B cell (primary cell): ENCODE data around the gene HADHB. TPM values are rescaled to one million over a fixed set of nuclear protein-coding genes. Genes with fewer than 3 reads are reported as not detected.

Source experiments
- ATAC-seq: fragments of 200-7000 bp; cut with Tn5 transposase; one replicate; pipeline ENCODE4 v1.10.0; 2021; ENCODE audit warnings: low read depth, mild to moderate bottlenecking, moderate number of reproducible peaks, moderate library complexity
- CTCF ChIA-PET: fragments of 350-600 bp; sonication (Branson Sonifier 250); formaldehyde crosslinking; loops from one replicate; lab custom pipeline; 2021; ENCODE audit warnings: antibody characterized with exemption, inconsistent platforms; lab: Charles Lee
- POLR2A ChIA-PET: fragments of 350-600 bp; sonication (Branson Sonifier 250); formaldehyde crosslinking; loops from one replicate; lab custom pipeline; 2021; ENCODE audit warnings: antibody characterized with exemption; lab: Charles Lee
- DNase-seq: peaks from one replicate; pipeline ENCODE4 v3.0.0; 2013
- H2AFZ ChIP-seq: 2 replicates; pipeline ENCODE4 v1.6.1; 2012; ENCODE audit warnings: mild to moderate bottlenecking, low read depth, low read length; ENCODE audit not compliant: insufficient read depth, poor library complexity, severe bottlenecking
- H3K27ac ChIP-seq, 2 donors: 1 replicate in 1 of 2; 2 replicates in 1 of 2; pipeline ENCODE4 v1.5.1; 2012 to 2013; ENCODE audit warnings: low read length in 2 of 2, mild to moderate bottlenecking in 2 of 2, moderate library complexity in 1 of 2
- H3K27me3 ChIP-seq, 4 experiments: fragments of 200-600 bp in 1 of 4; sonication (generic) in 1 of 4; replicated peaks in 1 of 4; 1 replicate in 2 of 4; 2 replicates in 2 of 4; pipeline versions ENCODE4 v1.6.1 to v1.7.0; 2013 to 2016; ENCODE audit warnings: low read length in 3 of 4, mild to moderate bottlenecking in 2 of 4, mixed read lengths in 1 of 4, moderate library complexity in 1 of 4; ENCODE audit not compliant: insufficient read depth in 4 of 4, control insufficient read depth in 3 of 4; ENCODE audit errors: control extremely low read depth in 1 of 4
- H3K36me3 ChIP-seq, 2 experiments: replicated peaks in 1 of 2; 1 replicate in 1 of 2; 2 replicates in 1 of 2; pipeline versions ENCODE4 v1.6.1 to v1.7.1; 2013; ENCODE audit warnings: low read length in 1 of 2; ENCODE audit not compliant: insufficient read depth in 2 of 2, control insufficient read depth in 1 of 2; ENCODE audit errors: control extremely low read depth in 1 of 2, extremely low read depth in 1 of 2
- H3K4me1 ChIP-seq, 2 donors: fragments of 200-600 bp in 1 of 2; sonication (generic) in 1 of 2; 1 replicate in 1 of 2; 2 replicates in 1 of 2; pipeline versions ENCODE4 v1.5.1 to v1.6.1; 2013 to 2017; ENCODE audit warnings: low read length in 2 of 2; ENCODE audit not compliant: control insufficient read depth in 2 of 2, insufficient read depth in 2 of 2
- H3K4me2 ChIP-seq: replicated peaks from 2 replicates; pipeline ENCODE3; 2012; ENCODE audit warnings: mild to moderate bottlenecking, low read depth, low read length; ENCODE audit not compliant: poor library complexity, severe bottlenecking
- H3K4me3 ChIP-seq, 5 experiments: fragments of 200-600 bp in 1 of 5; sonication (generic) in 1 of 5; 1 replicate in 3 of 5; 2 replicates in 2 of 5; pipeline versions ENCODE4 v1.5.1 to v1.7.0; 2011 to 2016; ENCODE audit warnings: low read length in 4 of 5, mild to moderate bottlenecking in 4 of 5, low read depth in 2 of 5, control low read depth in 1 of 5, moderate library complexity in 1 of 5; ENCODE audit not compliant: insufficient read depth in 1 of 5; ENCODE audit errors: control extremely low read depth in 1 of 5, extremely low read depth in 1 of 5
- H3K79me2 ChIP-seq: fragments of 200-600 bp; sonication (generic); one replicate; pipeline ENCODE4 v1.6.0; 2016; ENCODE audit warnings: low read length; ENCODE audit not compliant: control insufficient read depth, insufficient read depth
- H3K9ac ChIP-seq: fragments of 200-600 bp; sonication (generic); 2 replicates; pipeline ENCODE4 v1.6.1; 2017; ENCODE audit warnings: mild to moderate bottlenecking, low read length, moderate library complexity
- H3K9me3 ChIP-seq, 3 donors: one replicate each; pipeline versions ENCODE4 v1.6.1 to v1.7.1; 2013; ENCODE audit warnings: low read length in 2 of 3; ENCODE audit not compliant: control insufficient read depth in 2 of 3, insufficient read depth in 1 of 3; ENCODE audit errors: control extremely low read depth in 1 of 3
- H4K20me1 ChIP-seq: 2 replicates; pipeline ENCODE4 v1.6.0; 2012; ENCODE audit warnings: mild to moderate bottlenecking, low read length; ENCODE audit not compliant: insufficient read depth, control insufficient read depth, poor library complexity, severe bottlenecking
- H3K27ac Mint-ChIP-seq: one replicate; pipeline ENCODE4 v1.8.0; 2021; ENCODE audit warnings: mixed read lengths
- H3K27me3 Mint-ChIP-seq: one replicate; pipeline ENCODE4 v1.8.0; 2021; ENCODE audit warnings: mixed read lengths
- H3K4me1 Mint-ChIP-seq: one replicate; pipeline ENCODE4 v1.8.0; 2021; ENCODE audit warnings: mixed read lengths
- H3K4me3 Mint-ChIP-seq: one replicate; pipeline ENCODE4 v1.8.0; 2021; ENCODE audit warnings: mixed read lengths
- H3K9me3 Mint-ChIP-seq: one replicate; pipeline ENCODE4 v1.8.0; 2022; ENCODE audit warnings: mixed read lengths; ENCODE audit not compliant: insufficient read depth
- CTCF ChIP-seq: fragments of 200-600 bp; IDR thresholded peaks from one replicate; pipeline ENCODE4 v1.8.0; 2022; ENCODE audit warnings: antibody characterized with exemption, mild to moderate bottlenecking
- EZH2 ChIP-seq: IDR thresholded peaks from 2 replicates; pipeline ENCODE4 v1.6.1; 2012; ENCODE audit warnings: borderline replicate concordance, low read depth, mild to moderate bottlenecking, moderate library complexity, low read length; ENCODE audit not compliant: insufficient read depth, poor library complexity, severe bottlenecking
- WGBS: methylation state at CpG from one replicate; pipeline ENCODE4 v1.1.5; 2013; ENCODE audit warnings: missing lambda C conversion rate; ENCODE audit not compliant: insufficient coverage; 5-methylcytosine and 5-hydroxymethylcytosine counted together
- intact Hi-C: fragments of 100-400 bp; cut with micrococcal nuclease; formaldehyde crosslinking; loops from one replicate; pipeline ENCODE4 v1.10.0; 2022
- polyA plus RNA-seq: library from polyadenylated mRNA; depleted of rRNA; stranded (reverse); fragments of >200 nt; gene quantifications from 2 replicates; pipeline ENCODE4 v1.2.3, GENCODE V29; 2012
- total RNA-seq, 2 donors: library from RNA; stranded (reverse); fragments of 120-200 nt in 1 of 2; gene quantifications; 1 replicate in 1 of 2; 2 replicates in 1 of 2; pipeline versions ENCODE4 v1.2.3 to v1.2.4, GENCODE V29; 2013 to 2022

Gene HADHB
- total and polyA plus RNA-seq, 2 donors (not counting 1 experiment from before 2014, with no cell fraction given): 40.6 to 64.2 TPM

- intact Hi-C loops: no loop called here
- POLR2A ChIA-PET: no interaction called here
- WGBS: 88% methylated on average over 2 of the region's 2 CpGs
Observed at GRCh38 chr2:26283606-26284005, 38.9 kb downstream of the HADHB start.

GRCh38 chr2:26284132-26284531 lies 39.4 kb downstream of the HADHB start:
- POLR2A ChIA-PET: no interaction called here
- H4K20me1 ChIP-seq: no peaks in the 10 kb centered on the region

More at GRCh38 chr2:26283606-26284005, 38.9 kb downstream of the HADHB start:
- no peaks in the 10 kb centered on the region for H3K4me1 Mint-ChIP-seq
- H3K9ac ChIP-seq: no peak overlapping the region
- no peak overlapping the region for H2AFZ ChIP-seq
- no peaks in the 10 kb centered on the region for H3K27me3 ChIP-seq
- no peak overlapping the region for H3K27ac Mint-ChIP-seq
- no peak overlapping the region for H3K4me2 ChIP-seq
- no peaks in the 10 kb centered on the region for H3K9me3 Mint-ChIP-seq
- TF ChIP-seq CTCF: no peak
- no peak for TF ChIP-seq EZH2
- H3K4me1 ChIP-seq: no peaks in the 10 kb centered on the region
- peaks cover 14 to 70% of the 10 kb centered on the region in 2 experiments for H3K36me3 ChIP-seq
- CTCF ChIA-PET: no interaction called here
- H3K27me3 Mint-ChIP-seq: no peaks in the 10 kb centered on the region
- H3K79me2 ChIP-seq: no peaks in the 10 kb centered on the region
- ATAC-seq (no peak), DNase-seq (no peak)
- no peaks in the 10 kb centered on the region for H3K9me3 ChIP-seq
- no peak overlapping the region for H3K4me3 Mint-ChIP-seq
- H4K20me1 ChIP-seq: no peaks in the 10 kb centered on the region
- H3K4me3 ChIP-seq: no peak overlapping the region
- H3K27ac ChIP-seq: no peak overlapping the region

More at GRCh38 chr2:26284132-26284531, 39.4 kb downstream of the HADHB start:
- no peak for TF ChIP-seq EZH2
- TF ChIP-seq CTCF: no peak
- Histone ChIP-seq H3K4me2 (no peak overlapping the region), H3K4me3 (no peak overlapping the region), H3K9ac (no peak overlapping the region), H3K9me3 (no peaks in the 10 kb centered on the region), H3K79me2 (no peaks in the 10 kb centered on the region), H3K27ac (no peak overlapping the region), H3K27me3 (no peaks in the 10 kb centered on the region), H2AFZ (no peak overlapping the region), H3K4me1 (no peaks in the 10 kb centered on the region), H3K36me3 (peaks cover 14 to 65% of the 10 kb centered on the region in 2 experiments)
- Mint-ChIP-seq H3K4me3 (no peak overlapping the region), H3K9me3 (no peaks in the 10 kb centered on the region), H3K4me1 (no peaks in the 10 kb centered on the region), H3K27ac (no peak overlapping the region), H3K27me3 (no peaks in the 10 kb centered on the region)
- WGBS: 97% methylated on average over 3 of the region's 3 CpGs
- no peak for ATAC-seq
- CTCF ChIA-PET: no interaction called here
- DNase-seq: no peak
- intact Hi-C loops: no loop called here
